ENCODE results near the gene REEP6.
"Not testable (repeated sequence)": the region's sequence is repeated elsewhere in the genome, so short reads cannot be mapped to it uniquely, and the experiment has no call there.

Gene REEP6

DNA sequence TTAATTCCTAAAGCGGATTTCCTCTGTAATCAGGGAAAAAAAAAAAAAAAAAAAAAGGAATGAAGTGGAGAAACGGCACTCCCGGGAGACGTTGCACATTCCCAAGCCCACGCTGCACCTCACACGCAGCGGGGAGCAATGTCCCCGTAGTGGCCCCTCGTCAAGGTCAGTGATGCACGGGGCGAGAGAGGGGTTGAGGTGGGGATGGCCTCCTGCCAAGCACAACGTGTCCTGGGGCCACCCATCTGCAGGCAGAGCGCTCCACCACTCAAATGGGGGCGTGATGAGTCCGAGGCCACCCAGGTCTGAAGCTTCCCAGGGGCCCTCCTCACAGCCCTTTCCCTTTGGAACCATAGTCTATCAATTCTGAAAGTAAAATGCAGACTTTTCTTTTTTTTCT, 48.0 kb downstream of the REEP6 start:
- Mint-ChIP-seq H3K27me3 (peaks cover 36% of the 10 kb centered on the region), H3K9me3 (no peaks in the 10 kb centered on the region), H3K36me3 (ENCODE audit: low read depth) (no peaks in the 10 kb centered on the region), H3K27ac (no peak overlapping the region), H3K4me3 (no peak overlapping the region), H3K4me1 (ENCODE audit: low read depth) (no peaks in the 10 kb centered on the region)
- DNase-seq = no peak

DNA sequence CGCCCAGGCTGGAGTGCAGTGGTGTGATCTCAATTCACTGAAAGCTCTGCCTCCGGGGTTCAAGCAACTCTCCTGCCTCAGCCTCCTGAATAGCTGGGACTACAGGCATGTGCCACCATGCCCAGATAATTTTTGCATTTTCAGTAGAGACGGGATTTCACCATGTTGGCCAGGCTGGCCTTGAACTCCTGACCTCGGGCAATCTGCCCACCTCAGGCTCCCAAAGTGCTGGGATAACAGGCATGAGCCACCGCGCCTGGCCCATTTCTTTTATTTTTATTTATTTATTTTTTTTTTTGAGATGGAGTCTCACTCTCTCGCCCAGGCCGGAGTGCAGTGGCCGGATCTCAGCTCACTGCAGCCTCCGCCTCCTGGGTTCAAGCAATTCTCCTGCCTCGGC, 48.8 kb downstream of the REEP6 start:
- DNase-seq; H3K27ac Mint-ChIP-seq; H3K4me3 Mint-ChIP-seq; H3K4me1 Mint-ChIP-seq (ENCODE audit: low read depth); H3K9me3 Mint-ChIP-seq; H3K36me3 Mint-ChIP-seq (ENCODE audit: low read depth): not testable (repeated sequence)
- H3K27me3 Mint-ChIP-seq = peaks cover 39% of the 10 kb centered on the region

DNA sequence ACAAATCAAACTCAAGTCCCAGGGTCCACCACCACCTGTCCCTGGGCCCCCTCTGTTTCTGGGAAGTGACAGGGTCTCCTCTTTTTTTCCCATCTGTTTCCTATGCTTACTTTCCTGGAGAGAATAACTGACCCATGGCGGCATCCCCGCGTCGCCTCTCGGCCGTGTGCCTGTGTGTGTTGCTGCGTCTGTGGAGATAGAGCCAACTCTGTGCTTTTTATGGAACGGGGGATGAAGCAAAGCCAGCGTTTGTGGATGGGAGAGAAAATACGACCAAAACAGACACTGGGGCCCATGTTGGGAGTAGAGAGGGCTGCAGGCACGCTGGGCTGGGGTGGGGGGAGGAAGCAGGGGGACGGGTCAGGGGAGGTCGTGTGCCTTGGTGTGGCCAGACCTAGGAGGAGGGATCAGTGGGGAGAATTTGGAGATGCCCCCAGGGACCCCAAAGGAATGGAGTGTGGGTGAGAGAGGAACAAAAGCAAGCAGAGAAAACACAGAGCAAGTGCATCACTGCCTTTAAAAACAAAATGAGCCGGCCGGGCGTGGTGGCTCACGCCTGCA, 49.5 kb downstream of the REEP6 start:
- H3K4me3 Mint-ChIP-seq = no peak overlapping the region
- H3K36me3 Mint-ChIP-seq (ENCODE audit: low read depth) = no peaks in the 10 kb centered on the region
- no peaks in the 10 kb centered on the region for H3K9me3 Mint-ChIP-seq
- H3K27me3 Mint-ChIP-seq = peaks cover 34% of the 10 kb centered on the region
- H3K27ac Mint-ChIP-seq = no peak overlapping the region
- no peak for DNase-seq
- no peaks in the 10 kb centered on the region for H3K4me1 Mint-ChIP-seq (ENCODE audit: low read depth)

All from activated T-cell treated with anti-CD3 and anti-CD28 coated beads, Interleukin-2, amount 50 U/mL, for 24 hours (primary cell).